ENCODE results near the gene CDKN2C.
A peak's percentile ranks its signal among the peaks of the same experiment; 100 is the strongest.
"Not testable (repeated sequence)": the region's sequence is repeated elsewhere in the genome, so short reads cannot be mapped to it uniquely, and the experiment has no call there.

CDKN2C gene

DNA sequence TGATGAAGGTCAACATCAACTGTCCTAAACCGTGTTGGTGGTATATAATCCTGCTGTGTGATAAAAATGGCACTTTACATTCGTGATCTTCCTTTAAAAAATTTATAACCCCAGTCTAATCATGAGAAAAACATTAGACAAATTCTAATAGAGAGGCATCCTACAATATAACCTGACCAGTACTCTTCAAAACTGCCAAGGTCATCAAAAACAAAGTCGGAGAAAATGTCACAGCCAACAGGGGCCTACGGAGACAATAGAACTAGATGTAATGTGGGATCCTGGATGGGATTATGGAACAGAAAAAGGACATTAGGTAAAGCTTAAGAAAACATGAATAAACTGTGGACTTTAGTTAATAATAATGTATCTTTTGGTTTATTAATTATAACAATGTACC, 25.0 kb downstream of the CDKN2C start:
- H3K9me3 ChIP-seq (ENCODE audit: low read length): no peaks in the 10 kb centered on the region
- no peaks in the 10 kb centered on the region for H3K27me3 ChIP-seq (ENCODE audit: insufficient read depth, low read length)
- H3K4me2 ChIP-seq (ENCODE audit: low read length): no peak overlapping the region
- H3K27ac ChIP-seq (ENCODE audit: low read depth, low read length, poor library complexity, severe bottlenecking): no peak overlapping the region
- no peak overlapping the region for H2AFZ ChIP-seq (ENCODE audit: low read length)
- no peak overlapping the region for H3K9ac ChIP-seq (ENCODE audit: low read length)
- H3K79me2 ChIP-seq (ENCODE audit: insufficient read depth, low read length): peaks cover 6% of the 10 kb centered on the region
- H3K9me2 ChIP-seq (ENCODE audit: low read depth, low read length): no peaks in the 10 kb centered on the region
- H3F3A ChIP-seq (ENCODE audit: insufficient read depth, low read length): no peaks in the 10 kb centered on the region
- H3K36me3 ChIP-seq (ENCODE audit: insufficient read depth, low read length): peaks cover 18% of the 10 kb centered on the region; the same call in 1 of the 2 replicates
- no peak for TF ChIP-seq EZH2 (IDR thresholded peaks at IDR 0.05; ENCODE audit: borderline replicate concordance, low read length)
- TF ChIP-seq, protein P1, sequence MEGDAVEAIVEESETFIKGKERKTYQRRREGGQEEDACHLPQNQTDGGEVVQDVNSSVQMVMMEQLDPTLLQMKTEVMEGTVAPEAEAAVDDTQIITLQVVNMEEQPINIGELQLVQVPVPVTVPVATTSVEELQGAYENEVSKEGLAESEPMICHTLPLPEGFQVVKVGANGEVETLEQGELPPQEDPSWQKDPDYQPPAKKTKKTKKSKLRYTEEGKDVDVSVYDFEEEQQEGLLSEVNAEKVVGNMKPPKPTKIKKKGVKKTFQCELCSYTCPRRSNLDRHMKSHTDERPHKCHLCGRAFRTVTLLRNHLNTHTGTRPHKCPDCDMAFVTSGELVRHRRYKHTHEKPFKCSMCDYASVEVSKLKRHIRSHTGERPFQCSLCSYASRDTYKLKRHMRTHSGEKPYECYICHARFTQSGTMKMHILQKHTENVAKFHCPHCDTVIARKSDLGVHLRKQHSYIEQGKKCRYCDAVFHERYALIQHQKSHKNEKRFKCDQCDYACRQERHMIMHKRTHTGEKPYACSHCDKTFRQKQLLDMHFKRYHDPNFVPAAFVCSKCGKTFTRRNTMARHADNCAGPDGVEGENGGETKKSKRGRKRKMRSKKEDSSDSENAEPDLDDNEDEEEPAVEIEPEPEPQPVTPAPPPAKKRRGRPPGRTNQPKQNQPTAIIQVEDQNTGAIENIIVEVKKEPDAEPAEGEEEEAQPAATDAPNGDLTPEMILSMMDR (IDR thresholded peaks at IDR 0.05; ENCODE audit: low read length): no peak
- no peak overlapping the region for H3K4me3 ChIP-seq (ENCODE audit: low read depth, low read length, poor library complexity, severe bottlenecking)
- H4K20me1 ChIP-seq (ENCODE audit: insufficient read depth, low read length): no peaks in the 10 kb centered on the region
- H3K4me1 ChIP-seq (ENCODE audit: insufficient read depth, low read length, severe bottlenecking): peaks cover 10% of the 10 kb centered on the region

- Histone ChIP-seq H3K36me3 (ENCODE audit: insufficient read depth, low read length) (peaks cover 17% of the 10 kb centered on the region; the same call in 1 of the 2 replicates), H3K4me1 (ENCODE audit: insufficient read depth, low read length, severe bottlenecking) (peaks cover 13% of the 10 kb centered on the region), H3K9me3 (ENCODE audit: low read length) (no peaks in the 10 kb centered on the region), H3K27me3 (ENCODE audit: insufficient read depth, low read length) (no peaks in the 10 kb centered on the region), H3F3A (ENCODE audit: insufficient read depth, low read length) (no peaks in the 10 kb centered on the region), H3K27ac (ENCODE audit: low read depth, low read length, poor library complexity, severe bottlenecking) (no peak overlapping the region), H3K9ac (ENCODE audit: low read length) (no peak overlapping the region), H3K9me2 (ENCODE audit: low read depth, low read length) (no peaks in the 10 kb centered on the region), H2AFZ (ENCODE audit: low read length) (no peak overlapping the region), H3K4me3 (ENCODE audit: low read depth, low read length, poor library complexity, severe bottlenecking) (no peak overlapping the region), H3K4me2 (ENCODE audit: low read length) (no peak overlapping the region), H3K79me2 (ENCODE audit: insufficient read depth, low read length) (peaks cover 5% of the 10 kb centered on the region; the same call in 1 of the 2 replicates), H4K20me1 (ENCODE audit: insufficient read depth, low read length) (no peaks in the 10 kb centered on the region)
- TF ChIP-seq, protein P1 (IDR thresholded peaks at IDR 0.05; ENCODE audit: low read length): no peak
- no peak for TF ChIP-seq EZH2 (IDR thresholded peaks at IDR 0.05; ENCODE audit: borderline replicate concordance, low read length)
These were observed 25.6 kb downstream of the CDKN2C start for GRCh38 chr1:50995651-50996050.

DNA sequence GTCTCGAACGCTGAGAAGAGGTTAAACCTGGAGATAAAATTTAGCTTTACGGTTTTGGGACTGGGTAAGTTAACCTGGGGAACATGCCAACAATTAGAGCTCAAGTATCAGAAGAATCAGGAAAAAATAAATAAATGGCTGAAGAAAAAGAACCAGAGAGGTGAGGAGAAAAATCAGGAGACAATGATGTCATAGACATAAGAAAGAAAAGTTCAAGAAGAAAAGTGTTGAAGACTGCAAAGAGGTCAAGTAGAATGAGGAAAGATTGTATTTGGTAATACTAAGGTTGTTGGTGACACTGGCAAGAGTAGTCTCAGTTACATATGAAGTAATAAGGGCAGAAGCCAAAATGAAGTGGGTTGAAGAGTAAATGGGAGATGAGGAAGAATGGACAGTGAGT, 26.0 kb downstream of the CDKN2C start:
- H3K4me3 ChIP-seq (ENCODE audit: low read depth, low read length, poor library complexity, severe bottlenecking): no peak overlapping the region
- no peaks in the 10 kb centered on the region for H3K9me2 ChIP-seq (ENCODE audit: low read depth, low read length)
- H3K27me3 ChIP-seq (ENCODE audit: insufficient read depth, low read length): no peaks in the 10 kb centered on the region
- TF ChIP-seq EZH2 (IDR thresholded peaks at IDR 0.05; ENCODE audit: borderline replicate concordance, low read length): no peak
- TF ChIP-seq, protein P1 (IDR thresholded peaks at IDR 0.05; ENCODE audit: low read length): no peak
- peaks cover 17% of the 10 kb centered on the region for H3K4me1 ChIP-seq (ENCODE audit: insufficient read depth, low read length, severe bottlenecking)
- no peaks in the 10 kb centered on the region for H3K9me3 ChIP-seq (ENCODE audit: low read length)
- no peaks in the 10 kb centered on the region for H3F3A ChIP-seq (ENCODE audit: insufficient read depth, low read length)
- H3K27ac ChIP-seq (ENCODE audit: low read depth, low read length, poor library complexity, severe bottlenecking): no peak overlapping the region
- no peak overlapping the region for H3K9ac ChIP-seq (ENCODE audit: low read length)
- H2AFZ ChIP-seq (ENCODE audit: low read length): no peak overlapping the region
- no peaks in the 10 kb centered on the region for H4K20me1 ChIP-seq (ENCODE audit: insufficient read depth, low read length)
- peaks cover 13% of the 10 kb centered on the region; the same call in 1 of the 2 replicates for H3K36me3 ChIP-seq (ENCODE audit: insufficient read depth, low read length)
- no peak overlapping the region for H3K4me2 ChIP-seq (ENCODE audit: low read length)
- peaks cover 1% of the 10 kb centered on the region; the same call in 1 of the 2 replicates for H3K79me2 ChIP-seq (ENCODE audit: insufficient read depth, low read length)

DNA sequence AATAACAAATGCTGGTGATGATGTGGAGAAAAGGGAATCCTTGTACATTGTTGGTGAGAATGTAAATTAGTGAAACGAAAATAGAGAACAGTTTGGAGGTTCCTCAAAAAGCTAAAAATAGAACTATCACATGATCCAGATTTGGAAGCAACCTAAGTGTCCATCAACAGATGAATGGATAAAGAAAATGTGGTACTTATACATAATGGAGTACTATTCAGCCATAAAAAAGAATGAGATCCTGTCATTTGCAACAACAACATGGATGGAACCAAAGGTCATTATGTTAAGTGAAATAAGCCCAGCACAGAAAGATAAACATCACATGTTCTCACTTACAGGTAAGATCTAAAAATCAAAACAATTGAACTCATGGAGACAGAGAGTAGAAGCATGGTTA, 29.3 kb downstream of the CDKN2C start:
- not testable (repeated sequence) for H3K9ac ChIP-seq (ENCODE audit: low read length); H3F3A ChIP-seq (ENCODE audit: insufficient read depth, low read length); H3K27me3 ChIP-seq (ENCODE audit: insufficient read depth, low read length); H3K4me3 ChIP-seq (ENCODE audit: low read depth, low read length, poor library complexity, severe bottlenecking); H3K79me2 ChIP-seq (ENCODE audit: insufficient read depth, low read length); H3K9me2 ChIP-seq (ENCODE audit: low read depth, low read length); H3K9me3 ChIP-seq (ENCODE audit: low read length); H4K20me1 ChIP-seq (ENCODE audit: insufficient read depth, low read length); H3K4me2 ChIP-seq (ENCODE audit: low read length); H2AFZ ChIP-seq (ENCODE audit: low read length)
- peaks cover 22% of the 10 kb centered on the region for H3K4me1 ChIP-seq (ENCODE audit: insufficient read depth, low read length, severe bottlenecking)
- H3K27ac ChIP-seq (ENCODE audit: low read depth, low read length, poor library complexity, severe bottlenecking): peak overlapping the region; percentile 97
- peaks cover 20% of the 10 kb centered on the region for H3K36me3 ChIP-seq (ENCODE audit: insufficient read depth, low read length)

Data from OCI-LY1 (cell line).